ENCODE measurements around the gene SLC6A4. TPM values are rescaled to one million over a fixed set of nuclear protein-coding genes. Genes with fewer than 3 reads are reported as not detected.

The SLC6A4 gene
- total RNA-seq, 1 experiment from 2014 or later: 0.02 TPM

- H4K8ac ChIP-seq (replicated peaks; ENCODE audit: insufficient read length, low read depth, low read length): no peak overlapping the region
- H2BK5ac ChIP-seq (ENCODE audit: insufficient read length, low read length): no peak overlapping the region
- Mint-ChIP-seq H3K36me3 (ENCODE audit: insufficient read depth in 1 of 3, low read depth in 3 of 3) (peaks cover 0 to 7% (median 7%) of the 10 kb centered on the region in 3 experiments; a peak in 4 of 7 replicates), H3K27ac (no peak overlapping the region), H3K27me3 (ENCODE audit: low read depth) (peaks cover 58% of the 10 kb centered on the region), H3K9me3 (peaks cover 9 to 11% of the 10 kb centered on the region in 2 experiments), H3K4me3 (peak overlapping the region in 1 of 2 experiments; percentile 27; a peak in 2 of 5 replicates), H3K4me1 (peaks cover 24 to 32% of the 10 kb centered on the region in 2 experiments)
- no peak overlapping the region for H3K27ac ChIP-seq (ENCODE audit: insufficient read length, low read depth, low read length)
- TF ChIP-seq, protein P1, sequence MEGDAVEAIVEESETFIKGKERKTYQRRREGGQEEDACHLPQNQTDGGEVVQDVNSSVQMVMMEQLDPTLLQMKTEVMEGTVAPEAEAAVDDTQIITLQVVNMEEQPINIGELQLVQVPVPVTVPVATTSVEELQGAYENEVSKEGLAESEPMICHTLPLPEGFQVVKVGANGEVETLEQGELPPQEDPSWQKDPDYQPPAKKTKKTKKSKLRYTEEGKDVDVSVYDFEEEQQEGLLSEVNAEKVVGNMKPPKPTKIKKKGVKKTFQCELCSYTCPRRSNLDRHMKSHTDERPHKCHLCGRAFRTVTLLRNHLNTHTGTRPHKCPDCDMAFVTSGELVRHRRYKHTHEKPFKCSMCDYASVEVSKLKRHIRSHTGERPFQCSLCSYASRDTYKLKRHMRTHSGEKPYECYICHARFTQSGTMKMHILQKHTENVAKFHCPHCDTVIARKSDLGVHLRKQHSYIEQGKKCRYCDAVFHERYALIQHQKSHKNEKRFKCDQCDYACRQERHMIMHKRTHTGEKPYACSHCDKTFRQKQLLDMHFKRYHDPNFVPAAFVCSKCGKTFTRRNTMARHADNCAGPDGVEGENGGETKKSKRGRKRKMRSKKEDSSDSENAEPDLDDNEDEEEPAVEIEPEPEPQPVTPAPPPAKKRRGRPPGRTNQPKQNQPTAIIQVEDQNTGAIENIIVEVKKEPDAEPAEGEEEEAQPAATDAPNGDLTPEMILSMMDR (conservative IDR thresholded peaks at IDR 0.05): no peak
- WGBS (ENCODE audit: extremely low coverage, insufficient read length, low lambda C conversion rate): no CpG with 5 or more reads among the region's 5 CpGs
- no peaks in the 10 kb centered on the region for H3K4me1 ChIP-seq (ENCODE audit: insufficient read depth, low read length)
- no peaks in the 10 kb centered on the region for H3K79me2 ChIP-seq (ENCODE audit: insufficient read depth, low read length)
- H2BK20ac ChIP-seq (ENCODE audit: low read depth, low read length, poor library complexity, severe bottlenecking): no peak overlapping the region
- H3K4me2 ChIP-seq (ENCODE audit: insufficient read depth, insufficient read length, low read length): no peak overlapping the region
- no peak overlapping the region for H2BK15ac ChIP-seq (ENCODE audit: low read depth, low read length)
- H3K56ac ChIP-seq (ENCODE audit: insufficient read length, low read depth, low read length): no peak overlapping the region
- no peak overlapping the region for H4K91ac ChIP-seq (ENCODE audit: insufficient read length, low read depth, low read length)
- H3K27me3 ChIP-seq (ENCODE audit: insufficient read depth, low read length): peaks cover 30% of the 10 kb centered on the region; the same call in 1 of the 2 replicates
- no peak overlapping the region for H2BK120ac ChIP-seq (ENCODE audit: low read depth, low read length, poor library complexity, severe bottlenecking)
- H3K4ac ChIP-seq (ENCODE audit: low read depth, low read length): no peak overlapping the region
- H3K9ac ChIP-seq (ENCODE audit: extremely low read depth, insufficient read length, low read length): no peak overlapping the region
- H3T11ph ChIP-seq (ENCODE audit: low read length): no peak overlapping the region
- H4K5ac ChIP-seq (ENCODE audit: insufficient read length, low read depth, low read length): no peak overlapping the region
- H3K23me2 ChIP-seq (ENCODE audit: insufficient read length, low read depth, low read length, poor library complexity, severe bottlenecking): peaks cover 5% of the 10 kb centered on the region
- no peak overlapping the region for H3K23ac ChIP-seq (ENCODE audit: insufficient read length, low read depth, low read length)
- no peak overlapping the region for H3K14ac ChIP-seq (ENCODE audit: insufficient read depth, low read length)
- no peak for DNase-seq
- no peaks in the 10 kb centered on the region for H4K20me1 ChIP-seq (ENCODE audit: control insufficient read depth, insufficient read depth, insufficient read length)
- H3K9me3 ChIP-seq (ENCODE audit: control insufficient read depth, low read depth, low read length): no peaks in the 10 kb centered on the region
- no peak overlapping the region for H2AFZ ChIP-seq (ENCODE audit: low read length)
- no peaks in the 10 kb centered on the region for H3K79me1 ChIP-seq (ENCODE audit: insufficient read depth, low read depth, low read length, poor library complexity, severe bottlenecking)
- no peak overlapping the region for H2BK12ac ChIP-seq (ENCODE audit: insufficient read length, low read depth, low read length)
- H2AK5ac ChIP-seq (ENCODE audit: insufficient read length, low read length): no peak overlapping the region
- H3K18ac ChIP-seq (ENCODE audit: insufficient read length, low read depth, low read length): no peak overlapping the region
Measured at GRCh38 chr17:30239089-30239462, 3.6 kb upstream of the SLC6A4 start.

Measured in H9 (cell line).